Colonic mucosa (tissue), 4 donors: ENCODE results near the gene NECTIN1. TPM values are rescaled to one million over a fixed set of nuclear protein-coding genes. Genes with fewer than 3 reads are reported as not detected.

Experiments used
- DNase-seq: peaks from one replicate; pipeline ENCODE4 v3.0.0-alpha.2; 2020
- H3K27ac ChIP-seq: fragments of 200-600 bp; one replicate; pipeline ENCODE4 v1.8.0; 2021
- H3K27me3 ChIP-seq: fragments of 200-600 bp; one replicate; pipeline ENCODE4 v1.8.0; 2021
- H3K36me3 ChIP-seq: fragments of 200-600 bp; one replicate; pipeline ENCODE4 v1.8.0; 2021
- H3K4me1 ChIP-seq: fragments of 200-600 bp; one replicate; pipeline ENCODE4 v1.8.0; 2021; ENCODE audit warnings: mild to moderate bottlenecking
- H3K4me3 ChIP-seq: fragments of 200-600 bp; one replicate; pipeline ENCODE4 v1.8.0; 2021
- H3K9ac ChIP-seq, 2 donors: one replicate each; pipeline ENCODE4 v1.7.0; 2013; ENCODE audit warnings: control low read depth in 2 of 2, low read depth in 2 of 2, low read length in 2 of 2
- H3K9me3 ChIP-seq: fragments of 200-600 bp; one replicate; pipeline ENCODE4 v1.8.0; 2021
- CTCF ChIP-seq: fragments of 200-600 bp; IDR thresholded peaks from one replicate; pipeline ENCODE4 v1.8.0; 2022; ENCODE audit warnings: antibody characterized with exemption, mild to moderate bottlenecking
- intact Hi-C: fragments of 100-400 bp; cut with DNase I; formaldehyde crosslinking; loops from one replicate; pipeline ENCODE4 v1.14.1; 2022
- total RNA-seq, 2 donors: library from RNA; stranded (reverse); fragmentation: NEBNext Ultra II Directional in 1 of 2; extraction: Animal tissue kit (Norgen Biotek cat#: 25700) in 1 of 2; gene quantifications; one replicate each; pipeline ENCODE4 v1.2.1, GENCODE V29; 2021
- donor health status: healthy.
- donor health status: DM: no; HTN: no; CAD: no.
- donor health status: DM: no; HTN: no; CAD: no.

The NECTIN1 gene
- total RNA-seq, 2 donors from 2014 or later = 53.0 to 59.9 TPM

GRCh38 chr11:119643876-119644225 lies 85.1 kb downstream of the NECTIN1 start:
- no peak for TF ChIP-seq CTCF
- Histone ChIP-seq H3K36me3 (no peaks in the 10 kb centered on the region), H3K4me3 (no peak overlapping the region), H3K9me3 (no peaks in the 10 kb centered on the region), H3K9ac (no peak overlapping the region), H3K27ac (no peak overlapping the region), H3K4me1 (no peaks in the 10 kb centered on the region), H3K27me3 (no peaks in the 10 kb centered on the region)
- intact Hi-C loops = loop anchor here (5.0 kb wide), 1 partner anchor 463 kb away; no protein-coding TSS in a partner anchor
- no peak for DNase-seq

GRCh38 chr11:119643212-119643875 lies 85.7 kb downstream of the NECTIN1 start:
- Histone ChIP-seq H3K4me1 (no peaks in the 10 kb centered on the region), H3K27me3 (no peaks in the 10 kb centered on the region), H3K9me3 (no peaks in the 10 kb centered on the region), H3K36me3 (no peaks in the 10 kb centered on the region), H3K9ac (no peak overlapping the region), H3K4me3 (no peak overlapping the region), H3K27ac (no peak overlapping the region)
- intact Hi-C loops = loop anchor here (5.0 kb wide), 1 partner anchor 464 kb away; no protein-coding TSS in a partner anchor
- no peak for TF ChIP-seq CTCF
- no peak for DNase-seq

GRCh38 chr11:119641983-119642745 lies 86.8 kb downstream of the NECTIN1 start:
- no peak for DNase-seq
- no peaks in the 10 kb centered on the region for H3K27me3 ChIP-seq
- intact Hi-C loops = loop anchor here (5.0 kb wide), 1 partner anchor 465 kb away; no protein-coding TSS in a partner anchor
- H3K9me3 ChIP-seq = no peaks in the 10 kb centered on the region
- no peak for TF ChIP-seq CTCF
- no peaks in the 10 kb centered on the region for H3K4me1 ChIP-seq
- no peak overlapping the region for H3K9ac ChIP-seq
- H3K4me3 ChIP-seq = no peak overlapping the region
- no peak overlapping the region for H3K27ac ChIP-seq
- H3K36me3 ChIP-seq = no peaks in the 10 kb centered on the region

- H3K9me3 ChIP-seq = no peaks in the 10 kb centered on the region
- TF ChIP-seq CTCF = no peak
- no peaks in the 10 kb centered on the region for H3K4me1 ChIP-seq
- no peaks in the 10 kb centered on the region for H3K36me3 ChIP-seq
- H3K27me3 ChIP-seq = no peaks in the 10 kb centered on the region
- no peak overlapping the region for H3K9ac ChIP-seq
- intact Hi-C loops = loop anchor here (5.0 kb wide), 1 partner anchor 467 kb away; no protein-coding TSS in a partner anchor
- no peak overlapping the region for H3K4me3 ChIP-seq
- no peak for DNase-seq
- H3K27ac ChIP-seq = no peak overlapping the region
These were observed 88.5 kb downstream of the NECTIN1 start for GRCh38 chr11:119640541-119640940.

GRCh38 chr11:119639642-119640205 lies 89.3 kb downstream of the NECTIN1 start:
- TF ChIP-seq CTCF = no peak
- no peak overlapping the region for H3K27ac ChIP-seq
- no peaks in the 10 kb centered on the region for H3K27me3 ChIP-seq
- no peaks in the 10 kb centered on the region for H3K36me3 ChIP-seq
- intact Hi-C loops = loop anchor here (5.0 kb wide), 1 partner anchor 468 kb away; no protein-coding TSS in a partner anchor
- no peak for DNase-seq
- H3K4me3 ChIP-seq = no peak overlapping the region
- H3K4me1 ChIP-seq = no peaks in the 10 kb centered on the region
- H3K9ac ChIP-seq = no peak overlapping the region
- H3K9me3 ChIP-seq = no peaks in the 10 kb centered on the region
